Measurements from ENCODE around the gene ERH. TPM values are rescaled to one million over a fixed set of nuclear protein-coding genes. Genes with fewer than 3 reads are reported as not detected.

Gene ERH
- total RNA-seq, 2 donors from 2014 or later = 35.5 to 64.6 TPM

DNA sequence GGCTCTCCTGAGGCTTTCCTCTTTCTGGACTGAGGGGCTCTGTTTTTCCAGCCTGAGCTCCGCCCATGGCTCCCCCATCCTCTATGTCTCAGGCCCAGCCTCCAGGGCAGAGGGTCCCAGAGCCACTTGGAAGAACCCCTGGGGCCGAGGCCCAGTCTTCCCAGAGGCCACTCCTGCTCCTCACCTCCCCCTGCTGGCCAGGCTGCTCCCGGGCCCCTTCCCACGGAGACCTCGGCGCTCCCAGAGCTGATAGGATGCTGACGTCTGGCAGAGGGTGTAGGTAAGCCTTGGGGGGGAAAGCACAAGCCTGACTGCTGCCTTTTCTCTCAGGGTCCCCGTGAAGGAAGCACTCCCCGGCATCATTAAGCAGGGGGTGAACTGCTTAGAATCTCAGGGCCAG lies 51.4 kb downstream of the ERH start:
- H3K27me3 ChIP-seq = no peaks in the 10 kb centered on the region
- DNase-seq (peak; percentile 18 to 47 (median 33)), ATAC-seq (no peak)
- H3K9me3 ChIP-seq = no peaks in the 10 kb centered on the region
- intact Hi-C loops (cut with DNase I) = no loop called here
- no peaks in the 10 kb centered on the region for H3K36me3 ChIP-seq (replicated peaks in 1 of 2; ENCODE audit: insufficient read depth in 1 of 2, low read depth in 2 of 2)
- no peak overlapping the region for H3K4me3 ChIP-seq
- H3K4me1 ChIP-seq = peaks cover 19% of the 10 kb centered on the region
- TF ChIP-seq, protein P1, sequence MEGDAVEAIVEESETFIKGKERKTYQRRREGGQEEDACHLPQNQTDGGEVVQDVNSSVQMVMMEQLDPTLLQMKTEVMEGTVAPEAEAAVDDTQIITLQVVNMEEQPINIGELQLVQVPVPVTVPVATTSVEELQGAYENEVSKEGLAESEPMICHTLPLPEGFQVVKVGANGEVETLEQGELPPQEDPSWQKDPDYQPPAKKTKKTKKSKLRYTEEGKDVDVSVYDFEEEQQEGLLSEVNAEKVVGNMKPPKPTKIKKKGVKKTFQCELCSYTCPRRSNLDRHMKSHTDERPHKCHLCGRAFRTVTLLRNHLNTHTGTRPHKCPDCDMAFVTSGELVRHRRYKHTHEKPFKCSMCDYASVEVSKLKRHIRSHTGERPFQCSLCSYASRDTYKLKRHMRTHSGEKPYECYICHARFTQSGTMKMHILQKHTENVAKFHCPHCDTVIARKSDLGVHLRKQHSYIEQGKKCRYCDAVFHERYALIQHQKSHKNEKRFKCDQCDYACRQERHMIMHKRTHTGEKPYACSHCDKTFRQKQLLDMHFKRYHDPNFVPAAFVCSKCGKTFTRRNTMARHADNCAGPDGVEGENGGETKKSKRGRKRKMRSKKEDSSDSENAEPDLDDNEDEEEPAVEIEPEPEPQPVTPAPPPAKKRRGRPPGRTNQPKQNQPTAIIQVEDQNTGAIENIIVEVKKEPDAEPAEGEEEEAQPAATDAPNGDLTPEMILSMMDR (IDR thresholded peaks at IDR 0.05) = peak; percentile 27 to 48 (median 34)
- no peak for TF ChIP-seq POLR2A (IDR thresholded peaks at IDR 0.05)
- 24 to 37% methylated on average over 3 to 9 of the region's 9 CpGs for WGBS, 2 donors
- H3K27ac ChIP-seq = no peak overlapping the region

DNA sequence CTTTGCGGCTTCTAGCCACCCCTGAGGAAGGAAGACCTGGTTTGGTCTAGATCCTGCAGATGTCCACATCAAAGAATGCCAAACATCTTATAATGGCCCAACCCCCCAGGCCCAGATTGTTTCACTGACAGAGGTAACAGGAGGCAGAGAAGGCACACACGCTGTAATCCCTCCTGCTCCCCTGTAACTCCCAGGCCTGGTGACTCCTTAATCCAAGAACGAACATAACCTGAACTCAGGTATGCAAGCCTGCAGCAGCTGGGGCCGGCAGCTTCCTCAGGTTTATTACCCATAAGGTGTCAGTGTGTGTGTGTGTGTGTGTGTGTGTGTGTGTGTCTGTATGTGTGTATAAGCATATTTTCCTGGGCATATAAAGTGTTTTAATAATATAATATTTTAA lies 52.7 kb downstream of the ERH start:
- intact Hi-C loops (cut with DNase I) = no loop called here
- 50 to 55% methylated on average over 4 of the region's 4 CpGs for WGBS, 2 donors
- H3K4me1 ChIP-seq = peaks cover 19% of the 10 kb centered on the region
- H3K9me3 ChIP-seq = no peaks in the 10 kb centered on the region
- H3K4me3 ChIP-seq = no peak overlapping the region
- no peaks in the 10 kb centered on the region for H3K27me3 ChIP-seq
- no peaks in the 10 kb centered on the region for H3K36me3 ChIP-seq (replicated peaks in 1 of 2; ENCODE audit: insufficient read depth in 1 of 2, low read depth in 2 of 2)
- H3K27ac ChIP-seq = no peak overlapping the region
- DNase-seq = no peak
- no peak for TF ChIP-seq POLR2A (IDR thresholded peaks at IDR 0.05)
- TF ChIP-seq, protein P1 (IDR thresholded peaks at IDR 0.05) = no peak
- no peak for ATAC-seq

DNA sequence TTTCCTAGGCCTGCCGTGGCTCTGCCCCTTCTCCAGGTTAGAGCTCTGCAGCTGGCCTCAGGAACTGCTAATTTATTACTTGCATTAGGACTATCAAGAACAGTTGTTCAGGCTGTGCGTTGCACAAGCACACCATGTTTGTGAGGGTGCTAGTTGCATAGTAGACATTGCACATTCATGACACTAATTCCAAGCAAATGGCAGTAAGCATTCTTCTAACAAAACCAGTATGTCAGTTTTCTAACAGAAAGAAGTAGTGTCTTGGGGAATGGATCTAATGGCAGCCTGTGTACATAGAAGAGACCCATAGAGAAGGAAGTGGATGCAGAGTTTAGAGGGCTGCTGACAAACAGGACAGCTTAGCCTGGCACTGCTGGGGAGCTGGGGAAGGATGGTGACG lies 53.9 kb downstream of the ERH start:
- no peak for DNase-seq
- WGBS, 2 donors = 81 to 89% methylated on average over 2 to 3 of the region's 3 CpGs
- intact Hi-C loops (cut with DNase I) = no loop called here

DNA sequence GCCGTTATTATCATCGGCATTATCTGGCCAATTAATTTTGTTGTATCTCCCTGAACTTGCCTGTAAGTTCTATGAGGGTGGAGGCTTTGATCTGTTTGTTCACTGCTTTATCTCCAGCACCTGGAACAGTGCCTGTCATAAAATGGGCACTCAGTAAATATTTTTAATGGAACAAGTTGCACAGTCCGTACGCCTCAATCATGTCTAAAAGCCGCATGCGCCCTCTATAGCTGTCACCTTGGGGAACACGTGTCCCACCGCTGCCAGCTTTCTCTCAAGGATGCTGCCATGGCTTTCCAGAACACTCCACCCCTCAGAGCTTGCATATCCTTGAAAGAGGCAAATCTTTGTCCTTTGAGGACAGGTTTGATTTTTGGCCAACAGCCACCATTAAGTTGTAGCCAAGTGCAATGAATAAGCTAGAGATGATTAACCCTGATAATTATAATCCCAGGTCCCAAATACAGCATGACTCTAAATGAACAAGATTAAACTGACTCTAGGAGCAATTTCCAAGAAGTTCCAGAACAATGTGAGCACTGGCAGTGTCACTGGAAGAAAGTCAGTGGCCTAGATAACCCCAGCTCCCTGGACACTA lies 55.1 kb downstream of the ERH start:
- Histone ChIP-seq H3K27me3 (no peaks in the 10 kb centered on the region), H3K4me3 (no peak overlapping the region), H3K27ac (peak overlapping the region in 2 of 4 donors; percentile 20 to 50), H3K36me3 (replicated peaks in 1 of 2; ENCODE audit: insufficient read depth in 1 of 2, low read depth in 2 of 2) (no peaks in the 10 kb centered on the region), H3K4me1 (peaks cover 19% of the 10 kb centered on the region), H3K9me3 (no peaks in the 10 kb centered on the region)
- DNase-seq (peak; percentile 62 to 85 (median 70)), ATAC-seq (peak; percentile 89)
- intact Hi-C loops (cut with DNase I) = no loop called here
- TF ChIP-seq POLR2A (IDR thresholded peaks at IDR 0.05) = no peak
- TF ChIP-seq, protein P1 (IDR thresholded peaks at IDR 0.05) = no peak
- 19 to 29% methylated on average over 8 of the region's 8 CpGs for WGBS, 2 donors

More for the DNA sequence above, 53.9 kb downstream of the ERH start:
- Histone ChIP-seq H3K9me3 (no peaks in the 10 kb centered on the region), H3K4me1 (peaks cover 19% of the 10 kb centered on the region), H3K4me3 (no peak overlapping the region), H3K36me3 (replicated peaks in 1 of 2; ENCODE audit: insufficient read depth in 1 of 2, low read depth in 2 of 2) (no peaks in the 10 kb centered on the region), H3K27me3 (no peaks in the 10 kb centered on the region), H3K27ac (no peak overlapping the region)
- TF ChIP-seq POLR2A (IDR thresholded peaks at IDR 0.05) = no peak
- TF ChIP-seq, protein P1 (IDR thresholded peaks at IDR 0.05) = no peak
- ATAC-seq = no peak

DNA sequence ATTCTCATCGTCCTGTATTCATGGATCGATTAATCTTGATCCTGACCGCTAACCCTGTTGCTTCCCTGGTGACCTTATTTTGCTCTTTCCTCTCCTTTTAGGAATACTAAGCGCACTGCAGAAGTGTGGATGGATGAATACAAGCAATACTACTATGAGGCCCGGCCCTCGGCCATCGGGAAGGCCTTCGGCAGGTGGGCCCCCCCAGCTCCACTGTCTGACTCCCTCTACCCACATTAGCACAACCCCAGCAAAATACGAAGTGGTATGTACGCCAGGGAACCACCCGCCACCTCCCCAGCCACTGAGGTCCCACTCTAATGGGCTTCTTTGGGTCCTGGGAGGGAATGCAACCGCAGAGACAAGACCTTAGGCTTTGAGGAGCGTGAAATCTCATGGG lies 58.7 kb downstream of the ERH start:
- ATAC-seq = no peak
- DNase-seq = no peak
- 93 to 95% methylated on average over 12 to 13 of the region's 13 CpGs for WGBS, 2 donors

More for the DNA sequence above, 58.7 kb downstream of the ERH start:
- Histone ChIP-seq H3K4me3 (no peak overlapping the region), H3K9me3 (no peaks in the 10 kb centered on the region), H3K27ac (no peak overlapping the region), H3K36me3 (replicated peaks in 1 of 2; ENCODE audit: insufficient read depth in 1 of 2, low read depth in 2 of 2) (no peaks in the 10 kb centered on the region), H3K27me3 (no peaks in the 10 kb centered on the region), H3K4me1 (peaks cover 19% of the 10 kb centered on the region)
- no peak for TF ChIP-seq POLR2A (IDR thresholded peaks at IDR 0.05)
- TF ChIP-seq, protein P1 (IDR thresholded peaks at IDR 0.05) = no peak
- intact Hi-C loops (cut with DNase I) = no loop called here
